SK-N-MC (cell line): ENCODE results near the gene CYB561D2.

Source experiments
- EZH2 ChIP-seq: fragments of 200-600 bp; sonication (generic); IDR thresholded peaks from one replicate; pipeline ENCODE4 v1.6.1; 2017; ENCODE audit warnings: antibody characterized with exemption
- FOXP2 ChIP-seq: optimal IDR thresholded peaks from 2 replicates; pipeline ENCODE3; 2011; ENCODE audit warnings: mild to moderate bottlenecking, moderate library complexity; ENCODE audit not compliant: insufficient read depth; ENCODE audit errors: extremely low read length, control extremely low read depth
- POLR2AphosphoS5 ChIP-seq: IDR thresholded peaks from 2 replicates; pipeline ENCODE4 v1.6.1; 2012; ENCODE audit warnings: mild to moderate bottlenecking, low read depth, low read length, borderline replicate concordance

- TF ChIP-seq POLR2AphosphoS5 (no peak), EZH2 (no peak), FOXP2 (no peak)
Measured at GRCh38 chr3:50353245-50354004, 2.8 kb downstream of the CYB561D2 start.
